Smooth muscle cell of trachea (primary cell): ENCODE results near the gene TMEM190. TPM values are rescaled to one million over a fixed set of nuclear protein-coding genes. Genes with fewer than 3 reads are reported as not detected.

Source experiments
- total RNA-seq: library from RNA; depleted of rRNA; stranded (reverse); fragments of >200 nt; gene quantifications from 2 replicates; pipeline ENCODE4 v1.2.1, GENCODE V29; 2014

Gene TMEM190
- total RNA-seq: not detected in 2 replicates

GRCh38 chr19:55376241-55376933, at the start of gene TMEM190:
Gene TMEM190, plus strand, starts transcription at chr19:55376826. Its CDS starts 28 bp downstream, at chr19:55376854.

GRCh38 chr19:55339105-55339888, 37.3 kb upstream of the TMEM190 start, which contains the start of gene KMT5C:
Gene KMT5C, plus strand, starts transcription at chr19:55339876. Its CDS starts 2,061 bp downstream, at chr19:55341937.

DNA sequence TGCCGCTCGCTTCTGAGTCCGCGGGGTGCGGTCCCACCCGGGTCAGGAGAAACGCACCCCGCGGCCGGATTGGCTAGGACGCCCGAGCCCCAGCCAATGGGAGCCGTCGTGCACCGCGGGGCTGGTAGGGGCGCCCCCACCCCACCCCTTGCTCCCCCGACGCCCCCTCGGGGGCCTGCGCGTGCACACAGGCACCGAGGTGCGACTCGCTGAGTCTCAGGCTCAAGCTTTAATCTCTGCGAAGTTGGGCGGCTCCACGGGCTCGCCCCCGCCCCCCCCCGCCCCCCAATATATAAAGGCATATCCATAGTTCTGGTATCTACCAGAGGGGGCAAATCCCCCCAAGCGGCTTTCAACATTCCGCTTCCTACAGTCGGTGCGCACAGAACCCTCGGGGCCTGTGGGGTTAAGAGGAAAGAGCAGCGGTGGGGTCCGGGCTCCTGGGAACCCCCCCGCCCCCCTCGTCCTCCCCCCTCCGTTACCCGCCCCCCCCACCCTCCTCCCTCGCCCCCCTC, 21.9 kb upstream of the TMEM190 start, which contains the start of gene COX6B2:
TSS of gene COX6B2 (minus strand) at position 22 of the 515 bp plus-strand sequence. CDS start 198 bp downstream, outside the sequence.

GRCh38 chr19:55362990-55363716, 13.5 kb upstream of the TMEM190 start, which contains the start of gene GARIN5B:
Gene GARIN5B, minus strand, starts transcription at chr19:55363260. Its CDS starts 194 bp downstream, at chr19:55363066.

GRCh38 chr19:55370305-55370988, 6.2 kb upstream of the TMEM190 start, which contains the start of gene IL11:
Gene IL11, minus strand, starts transcription at chr19:55370463. Its CDS starts 153 bp downstream, at chr19:55370310.

DNA sequence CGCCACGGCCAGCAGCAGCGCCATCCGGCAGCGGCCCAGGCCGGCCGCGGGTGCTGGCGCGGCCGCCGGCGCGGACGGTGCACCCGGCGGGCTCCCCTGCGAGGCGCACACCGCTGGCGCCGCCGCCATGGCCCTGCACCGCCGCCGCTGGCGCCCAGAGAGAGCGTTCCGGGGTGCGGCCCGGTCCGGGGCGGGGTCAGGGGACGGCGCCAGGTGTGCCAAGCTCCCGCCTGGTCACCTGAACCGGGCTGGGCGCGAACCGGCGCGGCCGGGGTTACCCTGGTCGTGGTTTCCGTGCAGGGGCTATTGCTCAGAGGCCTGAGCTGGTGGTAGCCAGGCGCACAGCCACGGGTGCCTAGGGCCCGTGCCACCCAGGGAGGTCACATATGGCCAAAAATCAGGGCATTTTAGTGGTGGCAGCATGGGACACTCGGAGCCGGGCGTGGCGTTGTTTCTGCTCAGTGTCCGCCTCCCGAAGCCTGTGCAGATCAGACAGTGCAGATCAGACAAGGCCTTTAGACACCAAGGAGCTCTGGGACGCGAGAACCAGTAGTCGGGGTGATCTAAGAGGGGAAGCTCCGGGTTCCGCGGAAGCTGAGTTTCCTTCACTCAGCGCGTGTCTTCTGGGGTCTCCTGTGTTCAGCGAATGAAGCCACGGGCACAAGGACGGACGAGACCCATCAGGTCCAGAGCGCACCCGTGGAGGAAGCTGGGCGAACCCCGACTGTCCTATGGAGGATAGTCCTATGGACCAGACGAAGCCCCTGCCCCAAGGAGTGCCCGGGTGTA, 7.7 kb downstream of the TMEM190 start, which contains the start of gene TMEM238:
TSS of gene TMEM238 (minus strand) at position 162 of the 789 bp plus-strand sequence. CDS start at position 129, 33 bp downstream.

DNA sequence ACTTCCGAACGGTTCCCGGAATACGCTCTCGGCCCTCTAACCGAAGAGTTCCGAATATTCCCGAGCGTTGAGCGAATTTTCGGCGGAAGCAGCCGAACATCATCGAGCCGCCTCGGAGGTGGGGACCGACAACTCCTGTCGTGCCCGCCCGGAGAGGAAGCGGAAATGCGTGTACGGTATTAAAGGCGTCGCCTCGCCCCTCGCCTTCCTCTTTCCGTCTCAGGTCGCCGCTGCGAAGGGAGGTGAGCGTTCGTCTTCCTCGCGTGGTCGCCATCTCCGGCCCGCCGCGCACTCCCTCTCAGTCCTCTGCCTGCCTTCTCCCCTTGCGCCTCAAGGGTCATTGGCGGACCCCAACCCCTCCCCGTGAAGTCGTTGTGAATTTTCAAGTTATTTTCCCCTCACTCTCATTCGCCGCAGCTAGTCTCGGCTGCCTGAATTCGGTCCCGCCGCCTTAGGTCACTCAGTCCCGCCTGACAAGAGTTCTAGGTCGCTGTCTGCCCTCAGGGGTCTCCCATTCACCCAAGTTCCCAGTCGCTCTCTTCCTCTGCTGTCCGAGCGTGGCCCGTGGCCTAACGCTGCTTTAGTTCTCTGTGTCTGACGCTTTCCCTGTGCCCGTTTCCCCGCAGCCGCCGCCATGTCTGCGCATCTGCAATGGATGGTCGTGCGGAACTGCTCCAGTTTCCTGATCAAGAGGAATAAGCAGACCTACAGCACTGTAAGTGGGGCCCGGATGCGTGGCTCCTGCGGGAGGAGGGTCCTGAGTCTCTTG, 9.3 kb downstream of the TMEM190 start, which contains the start of gene RPL28:
TSS of gene RPL28 (plus strand) at position 209 of the 769 bp plus-strand sequence. CDS start at position 635, 426 bp downstream.

GRCh38 chr19:55407550-55407799, 30.8 kb downstream of the TMEM190 start, which contains the start of gene UBE2S:
Gene UBE2S, minus strand, starts transcription at chr19:55407788. Its CDS starts 199 bp downstream, at chr19:55407589.

Other genes starting within 250 kb of the TMEM190 start
- 6.8 and 20.8 TPM in 2 replicates for gene TNNT1, start 227.6 kb upstream of the TMEM190 start, total RNA-seq
- 0.66 TPM in 1 of 2 replicates, not detected in the other for gene TNNI3, start 219.1 kb upstream of the TMEM190 start, total RNA-seq
- 0.33 and 0.87 TPM in 2 replicates for gene DNAAF3, start 210.2 kb upstream of the TMEM190 start, total RNA-seq
- 0.15 and 0.17 TPM in 2 replicates for gene SYT5, start 196.5 kb upstream of the TMEM190 start, total RNA-seq
- 4.5 and 10.9 TPM in 2 replicates for gene PTPRH, start 167.3 kb upstream of the TMEM190 start, total RNA-seq
- gene TMEM86B, start 148.1 kb upstream of the TMEM190 start, total RNA-seq: 2.2 and 2.3 TPM in 2 replicates
- 33.6 and 48.0 TPM in 2 replicates for gene PPP6R1, start 117.8 kb upstream of the TMEM190 start, total RNA-seq
- 28.8 and 39.3 TPM in 2 replicates for gene HSPBP1, start 96.7 kb upstream of the TMEM190 start, total RNA-seq
- gene BRSK1, start 92.8 kb upstream of the TMEM190 start, total RNA-seq: 4.0 and 5.2 TPM in 2 replicates
- not detected in 2 replicates for gene TMEM150B, start 51.5 kb upstream of the TMEM190 start, total RNA-seq
- 9.0 and 10.1 TPM in 2 replicates for gene KMT5C, start 37.0 kb upstream of the TMEM190 start, total RNA-seq
- not detected in 2 replicates for gene COX6B2, start 22.1 kb upstream of the TMEM190 start, total RNA-seq
- gene GARIN5B, start 13.6 kb upstream of the TMEM190 start, total RNA-seq: not detected in 2 replicates
- 2.6 and 3.6 TPM in 2 replicates for gene IL11, start 6.4 kb upstream of the TMEM190 start, total RNA-seq
- 0.58 and 0.83 TPM in 2 replicates for gene TMEM238, start 7.5 kb downstream of the TMEM190 start, total RNA-seq
- gene RPL28, start 9.1 kb downstream of the TMEM190 start, total RNA-seq: 190 and 286 TPM in 2 replicates
- 53.1 and 144 TPM in 2 replicates for gene UBE2S, start 31.0 kb downstream of the TMEM190 start, total RNA-seq
- under 0.01 TPM in 1 of 2 replicates, not detected in the other for gene SHISA7, start 66.5 kb downstream of the TMEM190 start, total RNA-seq
- 51.3 TPM in 2 replicates for gene ISOC2, start 84.8 kb downstream of the TMEM190 start, total RNA-seq
- not detected in 2 replicates for gene C19orf85, start 87.9 kb downstream of the TMEM190 start, total RNA-seq
- 1.6 and 3.3 TPM in 2 replicates for gene ZNF628, start 99.8 kb downstream of the TMEM190 start, total RNA-seq
- 18.7 and 20.8 TPM in 2 replicates for gene NAT14, start 108.4 kb downstream of the TMEM190 start, total RNA-seq
- 14.4 and 47.6 TPM in 2 replicates for gene SSC5D, start 111.6 kb downstream of the TMEM190 start, total RNA-seq
- gene SBK2, start 160.3 kb downstream of the TMEM190 start, total RNA-seq: 0.17 TPM in 1 of 2 replicates, not detected in the other
- gene SBK3, start 168.7 kb downstream of the TMEM190 start, total RNA-seq: 0.44 TPM in 1 of 2 replicates, not detected in the other
- 5.2 and 9.3 TPM in 2 replicates for gene ZNF579, start 204.0 kb downstream of the TMEM190 start, total RNA-seq
- gene FIZ1, start 222.7 kb downstream of the TMEM190 start, total RNA-seq: 3.8 and 5.2 TPM in 2 replicates
- gene ZNF524, start 223.5 kb downstream of the TMEM190 start, total RNA-seq: 8.9 and 21.0 TPM in 2 replicates
- gene ZNF865, start 228.8 kb downstream of the TMEM190 start, total RNA-seq: 3.5 and 3.9 TPM in 2 replicates
- gene ZNF784, start 247.7 kb downstream of the TMEM190 start, total RNA-seq: 4.7 and 4.8 TPM in 2 replicates